IPS-NIHi11 (cell line): ENCODE measurements around the gene MCFD2.
A peak's percentile ranks its signal among the peaks of the same experiment; 100 is the strongest.

Experiments used
- DNase-seq: peaks from one replicate; pipeline ENCODE4 v3.0.0; 2012; ENCODE audit warnings: mixed read lengths, low spot score

MCFD2 gene

DNA sequence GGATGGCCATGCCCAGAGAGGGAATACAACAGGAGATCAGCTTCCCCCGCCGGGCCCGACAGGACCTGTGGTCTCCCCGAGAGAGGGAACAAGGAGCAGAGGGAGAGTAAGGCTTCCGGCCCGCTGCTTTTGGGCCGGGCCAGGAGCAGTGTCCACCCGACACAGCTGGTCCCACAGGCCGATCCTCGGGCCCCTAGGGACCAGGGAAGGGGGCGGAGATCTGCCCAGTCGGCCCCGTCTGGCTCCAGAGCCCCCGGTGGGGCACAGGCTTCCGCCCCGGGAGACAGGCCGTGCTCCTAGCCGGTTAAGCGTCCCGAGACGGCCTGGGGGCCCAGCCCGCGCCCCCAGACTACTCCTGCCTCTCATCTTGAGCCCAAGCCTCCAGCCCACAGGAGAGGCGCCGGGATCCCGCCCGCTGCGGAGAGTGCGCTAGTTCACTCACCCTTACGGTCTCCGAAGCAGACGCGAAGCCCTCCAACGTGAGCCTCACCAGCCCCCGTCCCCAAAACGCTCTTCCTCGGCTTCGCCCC lies at the start of gene MCFD2:
TSS of gene MCFD2 (minus strand) at position 526 of the 530 bp plus-strand sequence. CDS start 6,635 bp downstream, outside the sequence.
- DNase-seq, result no peak

DNA sequence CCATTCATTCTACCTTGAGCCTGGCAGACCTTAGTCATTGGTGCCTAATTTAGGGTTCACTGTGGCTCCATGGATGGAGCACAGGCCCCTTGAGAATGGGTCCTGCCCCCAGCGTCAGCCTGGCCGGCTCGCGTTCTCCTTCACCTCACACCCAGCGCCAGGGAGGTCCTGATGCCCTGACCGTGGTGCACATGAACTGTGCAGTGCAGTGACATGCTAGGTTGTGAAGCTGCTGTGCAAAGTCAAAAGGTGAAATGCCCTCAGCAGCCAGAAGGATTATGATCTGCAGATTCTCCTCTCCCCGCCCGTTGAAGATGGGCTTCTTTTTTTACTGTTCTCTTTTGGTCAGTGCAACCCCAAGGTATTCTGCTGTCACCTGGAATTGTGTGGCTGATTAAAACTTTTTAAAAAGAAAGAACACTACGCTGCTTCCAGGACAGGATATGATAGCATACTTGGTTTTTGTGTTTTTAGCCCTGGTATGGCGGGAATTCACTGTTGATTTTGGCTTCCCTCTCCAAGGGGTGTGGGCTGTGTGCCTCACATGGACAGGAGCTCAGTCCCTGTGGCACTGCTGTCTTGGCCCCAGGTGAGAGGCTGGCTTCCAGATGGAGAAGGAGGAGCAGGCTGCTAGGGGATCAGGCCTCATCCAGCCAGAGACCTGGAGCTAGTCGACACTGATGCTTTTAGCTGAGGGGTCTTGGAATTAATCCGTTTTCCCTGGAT lies 49.4 kb upstream of the MCFD2 start:
- DNase-seq, result no peak

DNA sequence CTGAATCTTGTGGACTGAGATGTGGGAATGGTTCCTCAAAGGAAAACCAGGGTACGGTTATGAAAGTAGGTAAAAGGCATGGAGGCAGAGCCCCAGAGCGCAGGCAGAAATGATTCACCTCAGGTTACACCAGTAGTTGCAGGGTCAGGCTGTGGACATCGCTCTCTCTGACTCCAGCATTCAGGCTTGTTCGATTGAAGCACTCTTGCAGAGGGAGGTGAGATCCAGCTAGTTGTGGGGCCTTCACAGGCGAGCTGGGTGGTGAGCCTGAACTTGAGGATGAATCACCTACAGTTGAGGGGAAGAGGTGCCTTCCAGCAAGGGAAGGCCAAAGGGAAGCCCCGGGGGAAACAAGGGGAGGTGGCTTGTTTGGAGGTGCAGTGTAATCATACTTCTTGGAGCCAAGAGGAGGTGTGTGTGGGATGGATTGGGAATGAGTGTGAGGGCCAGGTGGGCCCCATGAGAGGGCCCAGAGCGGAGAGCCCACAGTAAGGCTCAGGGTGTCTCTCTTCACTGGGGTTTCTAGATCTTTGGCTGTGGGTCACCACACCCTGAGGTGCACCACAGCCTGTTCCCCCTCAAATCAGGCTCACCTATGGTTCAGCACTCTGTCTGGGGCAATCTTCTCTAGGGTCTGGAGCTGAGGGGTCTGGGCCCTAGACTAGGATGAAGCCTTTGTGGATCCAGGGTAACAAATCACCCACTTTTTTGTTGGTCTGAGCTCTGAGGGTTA lies 48.5 kb upstream of the MCFD2 start:
- no peak for DNase-seq

DNA sequence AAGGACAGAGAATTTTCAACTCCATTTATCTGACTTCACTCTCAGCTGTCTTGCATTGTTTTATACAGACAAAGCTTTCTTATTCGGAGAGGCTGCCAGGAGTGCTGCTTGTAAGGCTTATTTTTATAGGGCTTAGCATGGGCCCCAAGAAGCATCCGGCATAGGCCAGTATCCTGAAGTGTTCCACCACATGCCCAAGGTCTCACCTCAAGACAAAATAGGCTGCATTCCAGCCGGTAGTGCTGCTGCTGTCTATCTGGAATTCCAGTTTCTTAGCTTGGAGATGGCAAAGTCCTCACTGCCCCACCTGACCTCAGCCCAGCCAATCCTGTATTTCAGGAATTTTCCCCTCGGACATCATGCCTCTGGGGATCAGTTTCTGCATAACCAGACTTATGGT lies 47.6 kb upstream of the MCFD2 start:
- DNase-seq, result no peak

DNA sequence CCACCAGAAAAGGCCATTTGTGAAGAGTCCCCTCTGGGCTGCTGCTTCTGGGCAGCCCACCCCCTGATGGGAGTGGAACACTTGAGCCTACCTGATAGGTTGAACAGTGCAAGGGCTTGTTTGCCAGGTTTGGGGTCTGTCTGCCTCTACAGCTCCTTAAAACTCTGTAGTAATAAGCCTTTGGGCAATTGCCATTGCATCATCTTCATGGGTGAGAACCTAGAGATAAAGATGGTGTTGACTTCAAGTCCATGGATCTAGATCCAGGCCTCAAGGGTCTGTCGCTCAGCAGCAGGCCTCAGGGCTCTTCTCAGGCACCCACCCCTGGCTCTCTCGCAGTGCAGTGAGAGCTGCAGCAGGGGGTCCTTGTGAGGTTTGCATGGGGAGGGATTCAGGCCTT lies 47.1 kb upstream of the MCFD2 start:
- DNase-seq, result no peak

DNA sequence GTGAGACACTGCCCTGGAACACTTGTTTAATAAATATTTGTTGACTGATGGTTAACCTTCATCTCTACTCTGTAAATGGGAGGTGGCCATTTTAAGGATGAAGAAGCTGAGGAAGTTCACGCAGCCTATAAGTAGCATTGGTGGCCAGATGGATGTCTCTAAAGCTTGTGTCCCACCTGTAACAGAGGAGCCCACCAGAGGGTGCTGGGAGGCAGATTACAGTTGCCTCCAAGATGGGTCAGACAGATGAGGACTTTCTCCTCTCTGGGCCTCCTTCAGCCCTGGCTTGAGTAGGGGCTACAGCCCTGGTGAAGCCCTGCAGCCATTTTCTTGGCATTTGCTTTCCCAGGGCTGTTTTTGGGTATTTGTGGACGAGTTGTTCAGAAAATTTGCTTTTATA lies 45.0 kb upstream of the MCFD2 start:
- no peak for DNase-seq

DNA sequence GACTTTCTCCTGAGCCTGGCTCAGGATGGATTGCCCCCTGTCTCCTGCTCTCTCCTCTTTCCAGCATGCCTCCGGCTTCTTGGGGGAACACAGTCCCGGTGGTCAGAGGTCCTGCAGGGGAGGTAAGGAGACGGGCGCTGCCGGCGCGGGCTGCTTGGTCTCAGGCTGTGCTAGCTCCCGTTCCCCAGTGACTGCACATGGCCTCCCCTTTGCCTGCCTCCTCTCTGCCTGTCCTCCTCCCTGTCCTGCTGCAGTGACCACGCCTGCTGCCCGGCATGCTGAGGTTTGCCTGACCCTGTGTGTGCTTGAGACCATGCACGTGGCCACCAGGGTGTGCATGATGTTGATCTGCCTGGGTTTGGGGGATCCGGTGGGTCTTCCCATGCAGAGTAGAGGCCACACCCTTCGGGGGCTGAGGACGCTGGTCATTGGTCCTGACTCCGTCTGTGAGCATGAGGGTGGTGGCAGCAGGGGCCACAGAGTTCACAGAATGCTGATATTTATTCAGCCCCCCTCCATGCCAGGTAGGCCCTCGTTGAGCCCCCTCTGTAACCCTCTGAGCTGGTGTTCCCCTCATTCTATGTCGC lies 42.9 kb upstream of the MCFD2 start:
- no peak for DNase-seq

DNA sequence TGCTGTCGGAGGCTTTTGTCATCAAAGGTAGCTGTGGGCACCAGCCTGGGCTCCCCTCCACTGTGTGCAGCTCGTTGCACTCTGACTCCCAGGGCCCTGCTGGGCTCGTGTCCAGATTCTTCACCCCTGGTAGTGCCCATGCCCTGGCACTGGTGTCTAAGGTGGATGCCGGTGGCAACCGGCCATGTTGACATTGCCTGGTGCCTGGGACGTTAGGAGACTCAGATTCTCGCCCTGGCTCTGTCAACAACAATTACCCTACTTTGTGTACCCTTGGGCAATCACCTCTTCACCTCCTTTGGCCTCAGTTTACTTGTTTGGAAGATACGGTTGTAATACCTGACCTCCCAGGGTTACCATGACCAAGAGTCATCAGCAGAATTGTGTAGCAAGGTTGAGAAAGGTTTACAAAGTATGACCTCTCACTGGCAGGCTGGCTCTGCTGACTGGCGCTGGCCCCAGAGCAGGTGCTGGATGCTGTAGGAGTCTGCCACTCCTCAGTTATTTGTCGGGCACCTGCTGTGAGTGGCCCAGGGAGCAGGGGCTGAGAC lies 41.5 kb upstream of the MCFD2 start:
- DNase-seq, result no peak

DNA sequence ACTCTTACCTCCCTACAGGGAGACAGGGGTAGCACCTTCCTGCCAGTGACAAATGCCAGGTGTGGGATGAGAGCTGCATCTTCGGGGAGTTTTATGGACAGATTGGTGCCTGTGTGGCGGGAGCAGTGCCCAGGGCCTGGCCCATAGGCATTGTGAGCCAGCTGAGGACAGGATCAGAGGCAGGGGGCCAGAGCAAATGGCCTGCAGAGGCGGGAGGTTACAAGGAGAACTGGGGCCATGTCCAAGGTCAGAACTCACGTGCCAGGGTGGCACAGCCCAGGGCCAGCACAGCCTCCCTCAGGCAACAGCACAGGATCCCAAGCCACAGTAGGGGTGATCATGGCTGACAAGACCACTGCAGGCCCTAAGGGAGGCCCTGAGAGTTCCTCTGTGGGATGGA lies 40.2 kb upstream of the MCFD2 start:
- no peak for DNase-seq

DNA sequence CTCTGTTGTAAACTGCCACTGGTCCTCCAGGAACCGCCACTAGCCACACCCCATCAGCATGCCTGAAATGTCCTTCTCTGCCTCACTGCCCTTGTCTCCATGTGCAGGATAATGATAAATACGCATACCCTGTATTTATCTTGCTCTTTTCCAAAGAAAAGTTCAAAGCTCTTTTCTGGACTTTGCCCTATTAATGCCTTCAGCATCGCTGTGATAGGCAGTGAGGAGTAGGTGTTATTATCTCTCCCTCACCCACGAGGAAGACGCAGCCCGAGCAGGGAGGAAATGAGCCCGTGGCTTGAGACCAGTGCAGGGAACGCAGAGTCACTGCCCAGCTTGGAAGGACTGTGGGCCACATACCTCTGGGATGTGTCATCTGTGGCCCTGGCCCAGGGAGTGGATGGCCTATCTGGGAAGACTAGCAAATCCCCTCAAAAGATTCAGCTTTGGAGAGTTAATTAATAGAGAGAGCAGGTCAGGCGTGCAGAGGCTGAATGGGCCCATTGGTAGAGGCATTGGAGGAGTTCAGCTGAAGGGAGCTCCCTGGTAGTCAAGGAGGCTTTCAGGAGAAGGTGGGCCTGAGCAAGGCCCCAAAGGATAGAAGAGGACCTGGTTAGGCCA lies 39.5 kb upstream of the MCFD2 start:
- peak; percentile 47 for DNase-seq

DNA sequence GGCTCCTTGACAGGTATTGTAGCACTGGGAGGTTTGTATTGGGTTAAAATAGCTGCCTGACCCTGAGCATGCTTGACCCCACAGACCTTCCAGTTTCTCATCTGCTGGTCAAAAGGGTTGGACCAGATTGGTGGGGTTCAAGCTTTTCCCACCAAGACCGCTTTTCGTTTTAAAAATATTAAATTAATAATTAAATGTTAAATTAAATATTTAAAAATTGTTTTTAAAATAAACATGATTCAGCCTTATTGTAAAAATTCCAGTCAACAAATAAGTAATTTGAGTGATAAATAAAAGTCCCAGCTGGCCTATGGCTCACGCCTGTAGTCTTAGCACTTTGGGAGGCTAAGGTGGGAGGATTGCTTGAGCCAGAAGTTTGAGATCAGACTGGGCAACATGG lies 36.6 kb upstream of the MCFD2 start:
- DNase-seq, result no peak

DNA sequence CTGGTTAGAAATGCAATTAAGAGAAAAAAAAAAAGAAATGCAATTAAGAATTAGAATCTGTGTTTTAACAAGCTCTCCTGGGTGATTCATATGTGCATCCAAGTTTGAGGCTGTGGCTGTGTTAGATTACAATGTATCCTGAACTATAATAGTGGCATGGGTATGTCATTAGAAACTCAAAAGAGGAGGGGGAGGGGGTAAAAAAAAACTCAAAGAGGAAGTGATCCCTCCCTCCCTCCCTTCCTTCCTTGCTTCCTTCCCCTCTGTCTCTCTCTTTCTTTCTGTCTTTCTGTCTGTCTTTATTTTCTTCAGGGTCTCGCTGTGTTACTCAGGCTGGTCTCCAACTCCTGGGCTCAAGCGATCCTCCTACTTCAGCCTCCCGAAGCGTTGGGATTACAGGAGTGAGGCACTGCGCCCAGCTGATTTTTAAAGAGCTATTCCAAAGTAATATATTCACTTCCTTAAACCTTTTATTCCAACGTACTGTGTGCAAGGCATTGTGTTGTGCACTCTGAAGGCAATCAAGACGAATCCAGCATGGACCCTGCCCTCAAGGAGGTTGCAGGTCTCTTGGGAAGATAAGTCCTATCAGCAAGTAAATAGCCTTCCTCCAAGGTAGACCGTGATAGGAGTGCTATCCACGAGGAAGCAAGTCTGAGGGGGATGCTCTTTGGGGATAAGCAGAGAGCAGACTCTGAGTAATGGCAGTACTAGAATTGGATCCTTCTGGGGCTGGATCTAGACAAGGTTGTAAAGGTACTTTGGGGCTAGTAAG lies 35.9 kb upstream of the MCFD2 start:
- no peak for DNase-seq

DNA sequence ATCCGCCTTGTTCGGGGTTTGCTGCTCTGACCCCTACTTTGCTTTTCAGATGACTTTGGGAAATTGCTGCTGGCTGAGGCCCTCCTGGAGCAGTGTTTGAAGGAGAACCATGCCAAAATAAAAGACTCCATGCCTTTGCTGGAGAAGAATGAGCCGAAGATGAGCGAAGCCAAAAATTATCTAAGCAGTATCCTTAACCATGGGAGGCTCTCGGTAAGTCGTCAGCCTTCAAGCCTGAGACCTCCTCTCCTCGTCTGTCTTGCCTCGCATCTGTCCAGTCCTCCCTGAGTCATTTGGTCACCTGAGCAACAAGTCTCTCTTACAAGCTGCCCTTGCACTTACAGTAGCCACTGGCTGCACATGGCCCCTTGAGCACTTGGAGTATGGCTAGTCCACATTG lies 34.7 kb upstream of the MCFD2 start:
- no peak for DNase-seq

DNA sequence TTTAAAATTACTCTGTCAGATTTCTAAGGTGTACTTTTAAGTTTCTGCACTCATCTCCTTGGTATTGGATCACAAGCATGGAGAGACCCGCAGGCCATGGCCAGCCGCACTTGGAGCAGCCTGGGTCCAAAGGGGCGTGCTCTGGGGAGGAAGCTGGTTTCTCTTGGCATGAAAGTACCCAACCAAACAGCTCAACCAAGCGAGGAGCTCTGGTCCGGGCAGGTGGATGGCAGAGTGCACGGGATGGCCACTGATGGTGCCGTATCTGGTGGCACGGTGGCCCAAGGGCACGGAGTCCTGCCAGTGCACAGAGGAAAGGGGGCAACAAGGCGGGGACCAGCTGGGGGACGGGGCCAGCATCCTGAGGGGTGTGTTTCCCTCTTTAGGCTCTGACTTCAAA lies 32.2 kb upstream of the MCFD2 start:
- no peak for DNase-seq

DNA sequence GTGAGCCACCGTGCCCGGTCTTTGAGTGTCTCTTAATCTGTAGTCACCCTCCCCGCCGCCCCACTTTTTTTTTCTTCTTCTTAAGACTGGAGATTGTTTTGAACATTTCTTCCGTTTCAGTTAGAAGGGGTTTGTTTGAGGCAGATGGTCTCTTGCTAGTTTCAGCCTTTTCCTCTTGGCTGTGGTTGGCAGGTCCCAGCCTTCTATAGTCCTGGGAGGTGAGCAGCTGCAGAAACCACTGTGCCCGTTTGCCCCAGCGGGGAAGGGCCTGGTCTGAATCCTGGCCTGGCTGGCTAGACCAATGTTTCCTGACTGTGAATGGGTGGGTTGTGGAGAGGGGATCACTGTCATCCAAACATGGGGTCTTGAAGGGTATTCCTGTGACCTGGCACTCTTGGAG lies 30.1 kb upstream of the MCFD2 start:
- DNase-seq, result no peak

DNA sequence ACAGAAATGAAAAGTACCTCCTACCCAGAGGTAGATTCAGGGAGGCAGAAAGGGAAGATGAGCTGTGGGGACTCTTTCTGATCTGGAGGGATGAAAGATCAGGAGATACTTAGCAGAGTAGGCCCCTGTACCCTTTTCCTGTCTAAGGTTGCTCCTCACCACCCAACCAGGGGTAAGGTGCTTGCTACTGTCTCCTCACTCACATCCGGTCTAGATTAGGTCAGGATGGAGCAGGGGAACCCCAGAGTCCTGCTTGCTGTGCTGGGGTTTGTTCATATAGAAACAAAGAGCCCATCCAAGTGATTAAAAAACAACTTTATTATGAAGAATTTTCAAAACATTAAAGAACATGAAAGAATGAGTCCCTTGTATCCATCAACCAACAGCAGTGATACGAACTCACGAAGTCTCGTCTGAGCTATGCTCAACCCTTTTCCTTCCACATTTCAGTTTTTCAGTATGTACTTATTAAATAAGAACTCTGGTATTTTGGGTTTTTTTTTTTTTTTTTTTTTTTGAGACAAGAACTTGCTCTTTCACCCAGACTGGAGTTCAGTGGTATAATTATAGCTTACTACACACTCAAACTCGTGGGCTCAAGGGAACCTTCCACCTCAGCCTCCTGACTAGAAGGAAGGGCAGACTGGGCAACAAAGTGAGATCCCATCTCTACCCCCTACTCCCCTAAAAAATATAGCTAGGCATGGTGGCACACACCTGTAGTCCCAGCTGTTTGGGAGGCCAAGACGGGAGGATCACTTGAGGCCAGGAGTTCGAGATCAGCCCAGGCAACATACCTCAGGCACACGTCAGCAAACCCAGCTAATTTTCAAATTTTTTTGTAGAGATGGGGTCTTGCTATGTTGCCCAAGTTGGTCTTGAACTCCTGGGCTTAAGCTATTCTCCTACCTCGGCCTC lies 28.5 kb upstream of the MCFD2 start:
- no peak for DNase-seq

DNA sequence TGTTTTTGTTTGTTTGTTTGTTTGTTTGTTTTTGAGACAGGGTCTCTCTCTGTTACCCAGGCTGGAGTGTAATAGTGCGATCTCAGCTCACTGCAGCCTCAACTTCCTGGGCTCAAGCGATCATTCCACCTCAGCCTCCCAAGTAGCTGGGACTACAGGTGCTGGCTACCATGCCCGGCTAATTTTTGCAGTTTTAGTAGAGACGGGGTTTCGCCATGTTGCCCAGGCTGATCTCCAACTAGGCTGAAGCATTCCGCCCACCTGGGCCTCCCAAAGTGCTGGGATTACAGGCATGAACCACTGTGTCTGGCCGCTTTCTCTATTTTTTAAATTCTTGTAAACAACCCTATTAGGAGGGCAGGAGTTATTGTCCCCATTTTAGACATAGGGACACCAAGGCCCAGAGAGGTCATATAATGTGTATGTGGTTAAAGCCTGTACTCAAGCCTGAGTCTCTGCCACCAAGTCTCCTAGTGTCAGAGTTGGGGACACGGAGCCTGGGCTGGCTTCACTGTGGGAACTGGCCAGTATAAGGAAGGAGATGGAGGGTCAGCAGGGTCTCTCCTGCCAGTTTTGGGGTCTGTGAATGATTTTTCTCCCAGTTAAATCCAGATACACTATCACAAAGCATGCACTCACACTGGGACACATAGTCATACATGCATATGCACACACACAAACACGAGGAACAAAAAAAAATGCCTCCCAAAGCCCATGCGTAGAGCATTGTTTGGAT lies 27.5 kb upstream of the MCFD2 start:
- no peak for DNase-seq

DNA sequence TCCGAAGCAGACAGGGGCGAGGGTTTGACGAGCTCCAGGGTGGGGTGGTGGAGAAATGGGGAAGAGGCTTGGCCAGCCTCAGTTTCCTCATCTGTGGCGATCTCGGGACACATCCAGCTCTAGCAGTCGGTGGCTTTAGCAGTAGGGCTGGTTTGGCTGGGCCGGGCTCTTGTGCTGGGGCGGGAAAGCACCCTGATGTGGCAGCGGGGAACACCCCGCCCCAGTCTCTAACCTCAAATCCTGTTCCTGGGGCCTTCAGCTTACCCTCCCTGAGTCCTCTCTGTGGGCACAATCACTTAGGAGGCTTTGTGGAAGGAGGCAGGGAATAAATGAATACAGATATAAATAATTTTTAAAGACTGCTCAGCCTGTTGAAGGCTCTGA lies 26.5 kb upstream of the MCFD2 start:
- DNase-seq, result no peak

DNA sequence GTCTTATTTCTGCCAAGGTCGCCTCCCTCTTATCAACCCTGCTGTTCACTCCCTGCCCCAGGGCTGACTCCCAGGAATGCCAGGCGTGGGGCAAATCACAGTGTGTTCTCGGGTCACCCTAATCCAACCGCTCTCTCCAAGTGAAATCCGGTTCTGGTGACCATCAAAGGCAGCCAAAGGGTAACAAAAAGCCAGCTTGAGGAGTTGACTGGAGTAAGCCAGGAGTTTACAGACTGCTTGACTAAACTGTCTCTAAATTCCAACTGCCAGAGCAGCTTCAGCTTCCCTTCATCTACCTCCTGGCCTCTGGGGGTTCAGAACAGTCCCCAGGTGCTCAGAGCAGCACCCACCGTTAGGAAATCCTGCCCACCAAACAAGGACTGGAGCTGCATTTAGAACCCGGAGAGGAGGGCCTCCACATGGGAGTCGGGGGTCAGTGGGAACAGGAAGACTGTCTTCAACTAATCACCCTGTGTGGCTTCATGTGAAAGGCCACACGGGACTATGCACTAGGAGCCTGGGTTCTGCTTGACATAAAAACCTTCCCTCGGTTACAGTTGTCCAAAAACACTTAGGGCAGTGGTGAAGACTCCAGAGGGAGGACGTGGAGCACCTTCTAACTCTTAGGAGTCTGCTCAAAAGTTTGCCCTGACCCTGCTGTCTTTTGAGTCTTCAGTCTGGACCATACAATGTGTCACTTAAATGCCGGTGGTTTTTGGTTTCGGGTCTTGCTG lies 24.2 kb upstream of the MCFD2 start:
- no peak for DNase-seq
